HG02852 (cell line): ENCODE measurements around the gene ANXA4.
A peak's percentile ranks its signal among the peaks of the same experiment; 100 is the strongest.
"Not testable (repeated sequence)": the region's sequence is repeated elsewhere in the genome, so short reads cannot be mapped to it uniquely, and the experiment has no call there.

Source experiments
- ATAC-seq: cut with Tn5 transposase; IDR thresholded peaks from one replicate; pipeline ENCODE4 v1.9.1; 2021; ENCODE audit warnings: mild to moderate bottlenecking, moderate library complexity; ENCODE audit not compliant: unreplicated experiment

Gene ANXA4

GRCh38 chr2:69801745-69802290, 59.9 kb downstream of the ANXA4 start:
- no peak for ATAC-seq

- ATAC-seq: peak; percentile 72
Measured at GRCh38 chr2:69802781-69803367, 60.9 kb downstream of the ANXA4 start.

GRCh38 chr2:69804416-69804815, 62.5 kb downstream of the ANXA4 start:
- ATAC-seq: no peak

- ATAC-seq: no peak
Measured at GRCh38 chr2:69805887-69806286, 64.0 kb downstream of the ANXA4 start.

- ATAC-seq: no peak
Measured at GRCh38 chr2:69807821-69808540, 66.0 kb downstream of the ANXA4 start.

GRCh38 chr2:69810550-69810949, 68.6 kb downstream of the ANXA4 start:
- ATAC-seq: no peak

- no peak for ATAC-seq
Measured at GRCh38 chr2:69811018-69811417, 69.1 kb downstream of the ANXA4 start.

GRCh38 chr2:69811591-69811990, 69.7 kb downstream of the ANXA4 start:
- ATAC-seq: no peak

GRCh38 chr2:69815717-69816116, 73.8 kb downstream of the ANXA4 start:
- ATAC-seq: no peak

GRCh38 chr2:69816923-69817542, 75.1 kb downstream of the ANXA4 start:
- ATAC-seq: no peak

GRCh38 chr2:69817729-69818501, 76.0 kb downstream of the ANXA4 start:
- ATAC-seq: no peak

GRCh38 chr2:69827796-69828540, 86.0 kb downstream of the ANXA4 start:
- ATAC-seq: no peak

GRCh38 chr2:69828938-69829255, 87.0 kb downstream of the ANXA4 start:
- no peak for ATAC-seq

GRCh38 chr2:69829256-69830044, 87.5 kb downstream of the ANXA4 start, which contains the start of gene GMCL1:
GMCL1 (plus strand) TSS chr2:69829660; CDS start chr2:69829893, 233 bp downstream.
- peak; percentile 86 for ATAC-seq

- peak; percentile 36 for ATAC-seq
Measured at GRCh38 chr2:69830045-69830905, 88.3 kb downstream of the ANXA4 start.

GRCh38 chr2:69830906-69831241, 88.9 kb downstream of the ANXA4 start:
- not testable (repeated sequence) for ATAC-seq

GRCh38 chr2:69831354-69831905, 89.5 kb downstream of the ANXA4 start:
- ATAC-seq: no peak

- ATAC-seq: no peak
Measured at GRCh38 chr2:69833752-69834151, 91.8 kb downstream of the ANXA4 start.

- ATAC-seq: no peak
Measured at GRCh38 chr2:69835666-69836065, 93.7 kb downstream of the ANXA4 start.
